Adrenal gland (tissue), 12 donors: Measurements from ENCODE around the gene INPP5A. TPM values are rescaled to one million over a fixed set of nuclear protein-coding genes. Genes with fewer than 3 reads are reported as not detected.

Experiments used
- DNase-seq, 7 donors: peaks; one replicate each; pipeline ENCODE4 v3.0.0-alpha.2; 2019 to 2020
- H3K27ac ChIP-seq, 5 donors: fragments of 200-600 bp; sonication (generic) in 4 of 5; 1 replicate in 3 of 5; 2 replicates in 2 of 5; pipeline versions ENCODE4 v1.5.1 to v1.8.0; 2016 to 2020; ENCODE audit warnings: mild to moderate bottlenecking in 1 of 5
- H3K27me3 ChIP-seq: fragments of 200-600 bp; 2 replicates; pipeline ENCODE4 v1.8.0; 2021
- H3K36me3 ChIP-seq, 2 donors: fragments of 200-600 bp; replicated peaks in 1 of 2; 1 replicate in 1 of 2; 2 replicates in 1 of 2; pipeline versions ENCODE4 v1.5.1 to v1.8.0; 2018 to 2022
- H3K4me1 ChIP-seq, 2 donors: fragments of 200-600 bp; replicated peaks in 1 of 2; 1 replicate in 1 of 2; 2 replicates in 1 of 2; pipeline versions ENCODE4 v1.5.1 to v1.8.0; 2018 to 2021
- H3K4me3 ChIP-seq, 4 donors: fragments of 200-600 bp; sonication (generic) in 3 of 4; one replicate each; pipeline ENCODE4 v1.5.1; 2016 to 2018
- H3K9me3 ChIP-seq, 3 donors: fragments of 200-600 bp; sonication (generic) in 1 of 3; replicated peaks in 1 of 3; 1 replicate in 2 of 3; 2 replicates in 1 of 3; pipeline versions ENCODE4 v1.5.1 to v1.8.0; 2016 to 2021
- CTCF ChIP-seq, 6 experiments: fragments of 450-650 bp in 4 of 6; fragments of 200-600 bp in 2 of 6; sonication (generic) in 1 of 6; IDR thresholded peaks; 1 replicate in 5 of 6; 2 replicates in 1 of 6; pipeline versions ENCODE4 v1.5.1 to v1.8.0; 2016 to 2021; ENCODE audit warnings: antibody characterized with exemption in 6 of 6, mild to moderate bottlenecking in 2 of 6, moderate library complexity in 1 of 6
- POLR2A ChIP-seq, 2 donors: fragments of 450-650 bp; IDR thresholded peaks; one replicate each; pipeline ENCODE4 v1.6.1; 2017; ENCODE audit warnings: antibody characterized with exemption in 2 of 2, mild to moderate bottlenecking in 2 of 2, moderate library complexity in 1 of 2
- WGBS, 4 donors: extraction: QIAGEN DNeasy Blood & Tissue Kit in 2 of 4; methylation state at CpG; one replicate each; pipeline versions ENCODE4 v1.1.5 to v1.1.7; 2013 to 2017; 5-methylcytosine and 5-hydroxymethylcytosine counted together
- intact Hi-C, 2 donors: fragments of 100-400 bp; cut with DNase I; formaldehyde crosslinking; loops; one replicate each; pipeline versions ENCODE4 v1.14.1 to v1.15.0; 2022 to 2023
- polyA plus RNA-seq, 3 donors: library from polyadenylated mRNA; stranded (reverse); fragments of 200-250 nt in 2 of 3; fragments of 350-450 nt in 1 of 3; fragmentation: Illumina TruSeq in 1 of 3; extraction: RNeasy Lipid Tissue Mini Kit (QIAGEN cat#74804) in 1 of 3; gene quantifications; one replicate each; pipeline ENCODE4 v1.2.3, GENCODE V29; 2013 to 2014
- total RNA-seq, 9 donors: library from RNA; depleted of rRNA in 4 of 9; stranded (reverse); fragments of >200 nt in 4 of 9; fragments of 120-200 nt in 1 of 9; fragmentation: NEBNext Ultra II Directional in 1 of 9; extraction: Animal tissue kit (Norgen Biotek cat#: 25700) in 1 of 9; gene quantifications; one replicate each; pipeline versions ENCODE4 v1.1.0 to v1.2.4, GENCODE V29; 2013 to 2023
- donor health status: healthy with polysubstance abuse.
- donor health status: Bipolar disorder and iron deficiency.
- donor health status: DM: yes; HTN: yes; CAD: no.
- donor health status: DM: no; HTN: no; CAD: no.
- donor health status: DM: no; HTN: no; CAD: no.
- donor health status: DM: yes; HTN: yes; CAD: no.

INPP5A gene
- total and polyA plus RNA-seq, 12 donors = 13.5 to 62.9 (median 37.5) TPM

- 93 to 97% (median 95%) methylated on average over 13 to 19 of the region's 19 CpGs for WGBS, 4 donors
- Histone ChIP-seq H3K4me1 (no peaks in the 10 kb centered on the region), H3K4me3 (no peak overlapping the region), H3K9me3 (no peaks in the 10 kb centered on the region), H3K36me3 (peaks cover 0 to 6% of the 10 kb centered on the region in 2 donors), H3K27ac (no peak overlapping the region), H3K27me3 (no peaks in the 10 kb centered on the region)
- intact Hi-C loops = no loop called here
- no peak for TF ChIP-seq POLR2A (IDR thresholded peaks at IDR 0.05)
- no peak for TF ChIP-seq CTCF (IDR thresholded peaks at IDR 0.05)
- DNase-seq = no peak
Observed at GRCh38 chr10:132744839-132745238, 207.3 kb downstream of the INPP5A start.

- TF ChIP-seq CTCF (IDR thresholded peaks at IDR 0.05) (no peak), POLR2A (IDR thresholded peaks at IDR 0.05) (no peak)
Observed at GRCh38 chr10:132745511-132745910, 207.9 kb downstream of the INPP5A start.

GRCh38 chr10:132745971-132746370 lies 208.4 kb downstream of the INPP5A start:
- H3K27ac ChIP-seq = no peak overlapping the region
- no peaks in the 10 kb centered on the region for H3K9me3 ChIP-seq
- WGBS, 4 donors = 92 to 96% (median 95%) methylated on average over 4 to 13 of the region's 13 CpGs
- TF ChIP-seq POLR2A (IDR thresholded peaks at IDR 0.05) (no peak), CTCF (IDR thresholded peaks at IDR 0.05) (no peak)
- no peaks in the 10 kb centered on the region for H3K27me3 ChIP-seq
- intact Hi-C loops = no loop called here
- H3K36me3 ChIP-seq = peaks cover 0 to 14% of the 10 kb centered on the region in 2 donors
- no peaks in the 10 kb centered on the region for H3K4me1 ChIP-seq
- no peak overlapping the region for H3K4me3 ChIP-seq
- DNase-seq = no peak

More at GRCh38 chr10:132745511-132745910, 207.9 kb downstream of the INPP5A start:
- Histone ChIP-seq H3K36me3 (peaks cover 0 to 13% of the 10 kb centered on the region in 2 donors), H3K27me3 (no peaks in the 10 kb centered on the region), H3K27ac (no peak overlapping the region), H3K4me3 (no peak overlapping the region), H3K4me1 (no peaks in the 10 kb centered on the region), H3K9me3 (no peaks in the 10 kb centered on the region)
- intact Hi-C loops = no loop called here
- DNase-seq = no peak
- 92 to 98% (median 96%) methylated on average over 7 to 17 of the region's 17 CpGs for WGBS, 4 donors

- Histone ChIP-seq H3K27me3 (no peaks in the 10 kb centered on the region), H3K27ac (no peak overlapping the region), H3K36me3 (peaks cover 0 to 14% of the 10 kb centered on the region in 2 donors), H3K4me3 (no peak overlapping the region), H3K9me3 (no peaks in the 10 kb centered on the region), H3K4me1 (no peaks in the 10 kb centered on the region)
- TF ChIP-seq CTCF (IDR thresholded peaks at IDR 0.05) (no peak), POLR2A (IDR thresholded peaks at IDR 0.05) (no peak)
- intact Hi-C loops = no loop called here
- WGBS, 4 donors = 88 to 92% (median 91%) methylated on average over 14 of the region's 14 CpGs
- no peak for DNase-seq
Observed at GRCh38 chr10:132746386-132746785, 208.8 kb downstream of the INPP5A start.
